ENCODE data around the gene ARMCX5. TPM values are rescaled to one million over a fixed set of nuclear protein-coding genes. Genes with fewer than 3 reads are reported as not detected.
A peak's percentile ranks its signal among the peaks of the same experiment; 100 is the strongest.

Gene ARMCX5
- total RNA-seq, result 1 to 10 TPM; 4.6 to 8.9 (median 5.7) TPM
- long read RNA-seq, partial matches to known transcripts, result 1 of 3 reads
- long read RNA-seq, other reads (novel, unspliced or antisense), result 1 of 3 reads

- no peaks in the 10 kb centered on the region for H3K4me1 ChIP-seq
- ATAC-seq (peak; percentile 95 to 98 (median 96)), DNase-seq (peak; percentile 58 to 75 (median 68))
- H3K9me3 ChIP-seq, result no peaks in the 10 kb centered on the region
- no peaks in the 10 kb centered on the region for H3K36me3 ChIP-seq
- peak within 1 kb of the TSS; percentile 42 to 60 (median 60) for H3K4me3 ChIP-seq
- peaks cover 0 to 4% of the 10 kb centered on the region in 2 donors for H3K27me3 ChIP-seq
- peak within 1 kb of the TSS; percentile 36 to 72 (median 51) for H3K27ac ChIP-seq
- intact Hi-C loops (cut with DNase I), result no loop called here
- peak; percentile 66 for TF ChIP-seq POLR2A (IDR thresholded peaks at IDR 0.05)
- TF ChIP-seq, protein P1, sequence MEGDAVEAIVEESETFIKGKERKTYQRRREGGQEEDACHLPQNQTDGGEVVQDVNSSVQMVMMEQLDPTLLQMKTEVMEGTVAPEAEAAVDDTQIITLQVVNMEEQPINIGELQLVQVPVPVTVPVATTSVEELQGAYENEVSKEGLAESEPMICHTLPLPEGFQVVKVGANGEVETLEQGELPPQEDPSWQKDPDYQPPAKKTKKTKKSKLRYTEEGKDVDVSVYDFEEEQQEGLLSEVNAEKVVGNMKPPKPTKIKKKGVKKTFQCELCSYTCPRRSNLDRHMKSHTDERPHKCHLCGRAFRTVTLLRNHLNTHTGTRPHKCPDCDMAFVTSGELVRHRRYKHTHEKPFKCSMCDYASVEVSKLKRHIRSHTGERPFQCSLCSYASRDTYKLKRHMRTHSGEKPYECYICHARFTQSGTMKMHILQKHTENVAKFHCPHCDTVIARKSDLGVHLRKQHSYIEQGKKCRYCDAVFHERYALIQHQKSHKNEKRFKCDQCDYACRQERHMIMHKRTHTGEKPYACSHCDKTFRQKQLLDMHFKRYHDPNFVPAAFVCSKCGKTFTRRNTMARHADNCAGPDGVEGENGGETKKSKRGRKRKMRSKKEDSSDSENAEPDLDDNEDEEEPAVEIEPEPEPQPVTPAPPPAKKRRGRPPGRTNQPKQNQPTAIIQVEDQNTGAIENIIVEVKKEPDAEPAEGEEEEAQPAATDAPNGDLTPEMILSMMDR (IDR thresholded peaks at IDR 0.05), result peak in 2 of 4 donors; percentile 6 to 43
- 31% methylated on average over 39 of the region's 42 CpGs for WGBS (ENCODE audit: insufficient coverage, low coverage, low lambda C conversion rate, missing lambda C conversion rate)
Observed at GRCh38 chrX:102599084-102599950, at the start of gene ARMCX5. ARMCX5 (plus strand) TSS chrX:102599515; CDS start chrX:102602142, 2,627 bp downstream.

- 75% methylated on average over 2 of the region's 2 CpGs for WGBS (ENCODE audit: insufficient coverage, low coverage, low lambda C conversion rate, missing lambda C conversion rate)
- intact Hi-C loops (cut with DNase I), result no loop called here
- no peak for TF ChIP-seq POLR2A (IDR thresholded peaks at IDR 0.05)
- TF ChIP-seq, protein P1 (IDR thresholded peaks at IDR 0.05), result no peak
- Histone ChIP-seq H3K36me3 (no peaks in the 10 kb centered on the region), H3K27ac (no peak overlapping the region), H3K4me3 (no peak overlapping the region), H3K4me1 (no peaks in the 10 kb centered on the region), H3K9me3 (no peaks in the 10 kb centered on the region), H3K27me3 (peaks cover 0 to 4% of the 10 kb centered on the region in 2 donors)
- no peak for ATAC-seq
- no peak for DNase-seq
Observed at GRCh38 chrX:102558607-102559006, 40.7 kb upstream of the ARMCX5 start.

GRCh38 chrX:102560423-102561068 lies 38.8 kb upstream of the ARMCX5 start:
- TF ChIP-seq POLR2A (IDR thresholded peaks at IDR 0.05), result no peak
- TF ChIP-seq, protein P1 (IDR thresholded peaks at IDR 0.05), result no peak
- Histone ChIP-seq H3K27ac (no peak overlapping the region), H3K27me3 (peaks cover 0 to 4% of the 10 kb centered on the region in 2 donors), H3K4me1 (no peaks in the 10 kb centered on the region), H3K4me3 (no peak overlapping the region), H3K36me3 (no peaks in the 10 kb centered on the region), H3K9me3 (no peaks in the 10 kb centered on the region)
- intact Hi-C loops (cut with DNase I), result no loop called here
- WGBS (ENCODE audit: insufficient coverage, low coverage, low lambda C conversion rate, missing lambda C conversion rate), result 63% methylated on average over 2 of the region's 2 CpGs
- ATAC-seq (no peak), DNase-seq (no peak)

DNA sequence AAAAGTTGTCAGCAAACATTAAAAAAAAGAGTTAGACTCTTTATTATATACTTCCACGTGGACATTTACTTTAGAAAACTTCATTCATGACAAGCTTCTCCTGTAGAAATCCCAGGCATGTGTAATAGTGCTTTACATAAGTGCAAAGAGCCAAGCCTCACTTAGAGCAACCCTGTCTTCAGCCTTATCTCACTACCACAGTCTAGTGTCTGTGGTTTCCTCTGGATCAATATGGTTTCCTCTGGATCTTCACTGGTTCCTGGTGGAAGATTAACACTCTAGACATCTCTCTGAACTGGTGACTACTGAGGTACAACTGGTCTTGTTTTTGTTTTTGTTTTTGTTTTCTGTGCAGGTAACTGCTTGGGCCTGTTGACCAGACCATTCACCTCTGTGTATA lies 18.4 kb upstream of the ARMCX5 start:
- ATAC-seq (no peak), DNase-seq (no peak)
- no peak overlapping the region for H3K4me3 ChIP-seq

More for the DNA sequence above, 18.4 kb upstream of the ARMCX5 start:
- Histone ChIP-seq H3K4me1 (no peaks in the 10 kb centered on the region), H3K27ac (no peak overlapping the region), H3K36me3 (no peaks in the 10 kb centered on the region), H3K9me3 (no peaks in the 10 kb centered on the region), H3K27me3 (peaks cover 0 to 4% of the 10 kb centered on the region in 2 donors)
- intact Hi-C loops (cut with DNase I), result no loop called here
- TF ChIP-seq, protein P1 (IDR thresholded peaks at IDR 0.05), result no peak
- TF ChIP-seq POLR2A (IDR thresholded peaks at IDR 0.05), result no peak
- WGBS (ENCODE audit: insufficient coverage, low coverage, low lambda C conversion rate, missing lambda C conversion rate), result 18% methylated on average over 1 of the region's 1 CpG
